ENCODE measurements around the gene CENPN.

CENPN gene

GRCh38 chr16:80996688-80997138, 10.3 kb upstream of the CENPN start:
- Mint-ChIP-seq H3K36me3 (ENCODE audit: insufficient read depth) (peaks cover 6% of the 10 kb centered on the region), H3K9me3 (no peaks in the 10 kb centered on the region), H3K4me1 (ENCODE audit: low read depth in 2 of 2) (peaks cover 30 to 43% of the 10 kb centered on the region in 2 donors), H3K27me3 (no peaks in the 10 kb centered on the region), H3K4me3 (peak overlapping the region; percentile 84 to 94), H3K27ac (peak overlapping the region; percentile 94 to 97)
- ATAC-seq (replicated peaks) = peak; percentile 54
- DNase-seq = no peak

GRCh38 chr16:80997139-80997798, 9.7 kb upstream of the CENPN start:
- Mint-ChIP-seq H3K4me1 (ENCODE audit: low read depth in 2 of 2) (peaks cover 34 to 49% of the 10 kb centered on the region in 2 donors), H3K27ac (peak overlapping the region; percentile 94 to 97), H3K4me3 (peak overlapping the region; percentile 84 to 94), H3K9me3 (no peaks in the 10 kb centered on the region), H3K36me3 (ENCODE audit: insufficient read depth) (peaks cover 6% of the 10 kb centered on the region), H3K27me3 (no peaks in the 10 kb centered on the region)
- ATAC-seq (replicated peaks) (peak; percentile 56), DNase-seq (no peak)

- Mint-ChIP-seq H3K9me3 (no peaks in the 10 kb centered on the region), H3K27ac (peak overlapping the region; percentile 94 to 97), H3K36me3 (ENCODE audit: insufficient read depth) (peaks cover 6% of the 10 kb centered on the region), H3K4me1 (ENCODE audit: low read depth in 2 of 2) (peaks cover 37 to 54% of the 10 kb centered on the region in 2 donors), H3K27me3 (no peaks in the 10 kb centered on the region), H3K4me3 (peak overlapping the region; percentile 84 to 94)
- ATAC-seq (replicated peaks) (no peak), DNase-seq (no peak)
Observed at GRCh38 chr16:80997964-80998620, 8.9 kb upstream of the CENPN start.

- no peaks in the 10 kb centered on the region for H3K27me3 Mint-ChIP-seq
- H3K4me3 Mint-ChIP-seq = no peak overlapping the region
- H3K36me3 Mint-ChIP-seq (ENCODE audit: insufficient read depth) = peaks cover 17% of the 10 kb centered on the region
- no peak overlapping the region for H3K27ac Mint-ChIP-seq
- ATAC-seq (replicated peaks) (no peak), DNase-seq (no peak)
- no peaks in the 10 kb centered on the region for H3K9me3 Mint-ChIP-seq
- peaks cover 47 to 68% of the 10 kb centered on the region in 2 donors for H3K4me1 Mint-ChIP-seq (ENCODE audit: low read depth in 2 of 2)
Observed at GRCh38 chr16:81000873-81001272, 6.1 kb upstream of the CENPN start.

- DNase-seq (no peak), ATAC-seq (replicated peaks) (no peak)
- Mint-ChIP-seq H3K4me3 (no peak overlapping the region), H3K9me3 (no peaks in the 10 kb centered on the region), H3K27ac (no peak overlapping the region), H3K27me3 (no peaks in the 10 kb centered on the region), H3K36me3 (ENCODE audit: insufficient read depth) (peaks cover 22% of the 10 kb centered on the region), H3K4me1 (ENCODE audit: low read depth in 2 of 2) (peaks cover 49 to 71% of the 10 kb centered on the region in 2 donors)
Observed at GRCh38 chr16:81001330-81001729, 5.7 kb upstream of the CENPN start.

GRCh38 chr16:81003064-81003463, 4.0 kb upstream of the CENPN start:
- Mint-ChIP-seq H3K4me1 (ENCODE audit: low read depth in 2 of 2) (peaks cover 43 to 68% of the 10 kb centered on the region in 2 donors), H3K27ac (peak overlapping the region; percentile 2 to 92), H3K4me3 (peak overlapping the region; percentile 90 to 91), H3K9me3 (no peaks in the 10 kb centered on the region), H3K36me3 (ENCODE audit: insufficient read depth) (peaks cover 39% of the 10 kb centered on the region), H3K27me3 (no peaks in the 10 kb centered on the region)
- no peak for DNase-seq
- no peak for ATAC-seq (replicated peaks)

- peaks cover 46 to 64% of the 10 kb centered on the region in 2 donors for H3K4me1 Mint-ChIP-seq (ENCODE audit: low read depth in 2 of 2)
- ATAC-seq (replicated peaks) (no peak), DNase-seq (no peak)
- H3K36me3 Mint-ChIP-seq (ENCODE audit: insufficient read depth) = peaks cover 44% of the 10 kb centered on the region
- no peaks in the 10 kb centered on the region for H3K9me3 Mint-ChIP-seq
- H3K27ac Mint-ChIP-seq = peak overlapping the region; percentile 92 to 99
- H3K27me3 Mint-ChIP-seq = no peaks in the 10 kb centered on the region
- H3K4me3 Mint-ChIP-seq = peak overlapping the region; percentile 90 to 91
Observed at GRCh38 chr16:81003610-81004460, 3.2 kb upstream of the CENPN start.

- peaks cover 44% of the 10 kb centered on the region for H3K36me3 Mint-ChIP-seq (ENCODE audit: insufficient read depth)
- peak overlapping the region; percentile 90 to 91 for H3K4me3 Mint-ChIP-seq
- peak overlapping the region; percentile 92 to 99 for H3K27ac Mint-ChIP-seq
- DNase-seq (peak; percentile 47 to 54 (median 48)), ATAC-seq (replicated peaks) (no peak)
- H3K4me1 Mint-ChIP-seq (ENCODE audit: low read depth in 2 of 2) = peaks cover 39 to 56% of the 10 kb centered on the region in 2 donors
- H3K9me3 Mint-ChIP-seq = no peaks in the 10 kb centered on the region
- H3K27me3 Mint-ChIP-seq = no peaks in the 10 kb centered on the region
Observed at GRCh38 chr16:81004646-81005353, 2.2 kb upstream of the CENPN start.

- Mint-ChIP-seq H3K27ac (peak overlapping the region; percentile 99), H3K4me1 (ENCODE audit: low read depth in 2 of 2) (peaks cover 36 to 47% of the 10 kb centered on the region in 2 donors), H3K36me3 (ENCODE audit: insufficient read depth) (peaks cover 44% of the 10 kb centered on the region), H3K27me3 (no peaks in the 10 kb centered on the region), H3K9me3 (no peaks in the 10 kb centered on the region), H3K4me3 (peak overlapping the region; percentile 90 to 91)
- no peak for ATAC-seq (replicated peaks)
- DNase-seq = no peak
Observed at GRCh38 chr16:81005610-81006161, 1.3 kb upstream of the CENPN start.

GRCh38 chr16:81006211-81006812, 702 bp upstream of the CENPN start:
- no peaks in the 10 kb centered on the region for H3K27me3 Mint-ChIP-seq
- H3K36me3 Mint-ChIP-seq (ENCODE audit: insufficient read depth) = peaks cover 44% of the 10 kb centered on the region
- peak overlapping the region; percentile 99 for H3K27ac Mint-ChIP-seq
- H3K4me1 Mint-ChIP-seq (ENCODE audit: low read depth in 2 of 2) = peaks cover 33 to 46% of the 10 kb centered on the region in 2 donors
- H3K9me3 Mint-ChIP-seq = no peaks in the 10 kb centered on the region
- H3K4me3 Mint-ChIP-seq = peak overlapping the region; percentile 90 to 91
- ATAC-seq (replicated peaks) (peak; percentile 33), DNase-seq (peak in 2 of 3 experiments; percentile 60 to 61)

- peaks cover 21 to 30% of the 10 kb centered on the region in 2 donors for H3K4me1 Mint-ChIP-seq (ENCODE audit: low read depth in 2 of 2)
- H3K36me3 Mint-ChIP-seq (ENCODE audit: insufficient read depth) = peaks cover 47% of the 10 kb centered on the region
- H3K27me3 Mint-ChIP-seq = no peaks in the 10 kb centered on the region
- no peak for DNase-seq
- peak overlapping the region; percentile 99 for H3K27ac Mint-ChIP-seq
- H3K9me3 Mint-ChIP-seq = no peaks in the 10 kb centered on the region
- peak overlapping the region; percentile 90 to 91 for H3K4me3 Mint-ChIP-seq
- ATAC-seq (replicated peaks) = no peak
Observed at GRCh38 chr16:81008505-81008789, 1.4 kb downstream of the CENPN start.

GRCh38 chr16:81012974-81013373, 6.0 kb downstream of the CENPN start:
- DNase-seq = no peak
- no peak overlapping the region for H3K4me3 Mint-ChIP-seq

More at GRCh38 chr16:81012974-81013373, 6.0 kb downstream of the CENPN start:
- Mint-ChIP-seq H3K9me3 (no peaks in the 10 kb centered on the region), H3K4me1 (ENCODE audit: low read depth in 2 of 2) (peaks cover 0 to 8% of the 10 kb centered on the region in 2 donors), H3K27ac (no peak overlapping the region), H3K36me3 (ENCODE audit: insufficient read depth) (peaks cover 8% of the 10 kb centered on the region), H3K27me3 (no peaks in the 10 kb centered on the region)
- ATAC-seq (replicated peaks) = no peak

Measured in effector memory CD8-positive, alpha-beta T cell (primary cell).